CD4-positive, alpha-beta T cell treated with Interleukin-2 at 100 ng/mL for 4 hours (primary cell): ENCODE results near the gene COIL.

Experiments
- DNase-seq: peaks from one replicate; pipeline ENCODE4 v3.0.0-alpha.2; 2020; ENCODE audit warnings: low spot score

The COIL gene

GRCh38 chr17:56933868-56934267 lies 27.0 kb downstream of the COIL start:
- DNase-seq, result no peak

DNA sequence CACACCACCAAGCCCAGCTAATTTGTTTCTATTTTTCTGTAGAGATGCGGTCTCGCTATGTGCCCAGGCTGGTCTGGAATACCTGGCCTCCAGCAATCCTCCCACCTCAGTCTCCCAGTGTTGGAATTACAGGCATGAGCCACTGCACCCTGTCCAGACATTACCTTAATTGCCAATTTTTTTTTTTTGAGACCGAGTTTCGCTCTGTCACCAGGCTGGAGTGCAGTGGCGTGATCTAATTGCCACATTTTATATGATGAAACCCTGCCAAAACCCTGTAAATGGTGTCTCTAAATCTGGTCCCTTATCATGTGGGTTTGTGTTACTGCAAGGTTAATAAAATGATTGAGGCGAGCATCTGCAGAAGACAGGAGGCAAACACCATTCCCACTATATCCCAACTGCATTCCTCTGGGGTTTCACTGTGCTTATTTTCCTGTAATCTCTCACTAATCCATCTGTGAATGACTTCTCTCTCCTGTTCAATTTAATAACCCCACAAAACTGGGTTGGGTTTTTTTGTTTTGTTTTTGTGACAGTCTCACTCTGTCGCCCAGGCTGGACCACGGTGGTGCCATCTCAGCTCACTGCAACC lies 27.6 kb downstream of the COIL start:
- no peak for DNase-seq

- no peak for DNase-seq
Measured at GRCh38 chr17:56930739-56931337, 30.0 kb downstream of the COIL start.

- no peak for DNase-seq
Measured at GRCh38 chr17:56929362-56929969, 31.4 kb downstream of the COIL start.

GRCh38 chr17:56928586-56928985 lies 32.3 kb downstream of the COIL start:
- no peak for DNase-seq

GRCh38 chr17:56926704-56927103 lies 34.1 kb downstream of the COIL start:
- no peak for DNase-seq

- DNase-seq, result no peak
Measured at GRCh38 chr17:56926270-56926669, 34.6 kb downstream of the COIL start.

DNA sequence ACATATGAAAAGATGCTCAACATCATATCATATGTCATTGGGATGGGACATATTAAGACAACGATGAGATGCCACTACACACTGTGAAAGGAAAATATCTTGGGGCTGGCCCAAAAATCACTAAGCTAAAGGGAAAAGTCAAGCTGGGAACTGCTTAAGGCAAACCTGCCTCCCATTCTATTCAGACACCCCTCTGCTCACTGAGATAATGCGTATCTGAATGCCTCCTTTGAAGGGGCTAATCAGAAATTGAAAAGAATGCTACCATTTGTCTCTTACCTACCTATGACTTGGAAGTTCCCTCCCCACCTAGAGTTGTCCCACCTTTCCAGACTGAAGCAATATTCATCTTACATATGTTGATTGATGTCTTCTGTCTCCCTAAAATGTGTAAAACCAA lies 35.8 kb downstream of the COIL start:
- DNase-seq, result no peak

DNA sequence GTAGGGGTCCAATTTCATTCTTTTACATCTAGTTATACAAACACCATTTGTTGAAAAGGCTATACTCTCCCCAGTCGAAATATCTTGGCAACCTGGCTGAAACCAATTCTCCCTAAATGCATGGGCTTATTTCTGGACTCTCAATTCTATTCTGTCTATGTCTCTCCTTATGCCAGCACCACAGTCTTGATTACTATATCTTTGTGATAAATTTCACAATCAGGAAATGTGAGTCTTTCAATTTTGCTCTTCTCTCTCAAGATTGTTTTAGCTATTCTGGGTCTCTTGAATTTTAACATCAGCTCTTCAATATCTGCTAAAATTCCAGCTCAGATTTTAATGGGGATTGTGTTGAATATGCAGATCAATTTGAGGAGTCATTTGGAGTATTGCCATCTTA lies 41.1 kb downstream of the COIL start:
- no peak for DNase-seq

DNA sequence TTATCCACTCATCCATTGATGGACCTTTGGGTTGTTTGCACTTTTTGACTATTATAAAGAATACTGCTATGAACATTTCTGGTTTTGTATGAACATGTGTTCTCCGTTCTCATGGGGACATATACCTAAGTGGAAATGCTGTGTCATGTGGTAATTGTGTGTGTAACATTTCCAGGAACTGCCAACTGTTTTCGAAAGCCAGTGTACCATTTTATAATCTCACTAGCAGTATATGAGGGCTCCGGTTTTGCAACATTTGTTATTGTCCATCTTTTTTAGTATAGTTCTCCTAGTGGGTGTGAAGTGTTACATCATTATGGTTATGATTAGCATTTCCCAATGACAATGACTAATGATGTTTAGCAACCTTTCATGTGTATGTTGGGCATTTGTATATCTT lies 41.9 kb downstream of the COIL start:
- DNase-seq, result peak; percentile 20

GRCh38 chr17:56917559-56918296 lies 43.1 kb downstream of the COIL start:
- DNase-seq, result no peak

DNA sequence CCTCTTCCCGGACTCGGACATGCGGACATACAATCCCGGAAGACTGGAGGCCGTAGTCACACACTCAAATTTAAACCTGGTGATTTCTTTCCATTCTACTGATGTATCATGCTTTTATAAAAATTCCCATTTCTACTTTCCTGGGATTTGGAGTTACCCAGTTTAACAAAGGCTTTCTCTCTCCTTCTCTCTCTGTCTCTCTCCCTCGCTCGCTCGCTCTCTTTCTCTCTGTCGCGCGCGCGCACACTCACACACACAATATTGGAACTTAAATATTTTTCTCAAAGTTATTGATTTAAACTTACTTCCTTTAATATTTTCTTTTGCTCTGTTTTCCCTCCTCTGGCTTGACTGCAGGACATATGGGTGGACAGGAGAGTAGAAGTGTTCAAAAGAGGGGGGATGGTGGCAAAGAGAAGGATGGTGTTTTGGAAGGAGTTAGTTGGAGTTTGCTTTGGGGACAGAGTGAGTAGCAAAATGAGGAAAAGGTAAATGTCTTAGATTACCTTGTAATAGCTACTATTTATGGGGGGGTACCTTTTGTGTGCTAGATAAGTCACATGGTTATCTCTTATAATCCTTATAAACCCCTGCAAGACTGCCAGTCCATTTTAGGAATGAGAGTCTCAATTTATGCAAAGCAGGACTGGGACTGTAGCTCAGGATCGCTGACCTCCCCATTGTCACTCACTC lies 46.1 kb downstream of the COIL start:
- DNase-seq, result no peak

GRCh38 chr17:56913867-56914580 lies 46.8 kb downstream of the COIL start, which contains the start of gene TRIM25:
TSS of gene TRIM25 (minus strand) at chr17:56914049. CDS start at chr17:56913988, 61 bp downstream.
- peak; percentile 82 for DNase-seq

GRCh38 chr17:56913353-56913866 lies 47.4 kb downstream of the COIL start:
- DNase-seq, result no peak

DNA sequence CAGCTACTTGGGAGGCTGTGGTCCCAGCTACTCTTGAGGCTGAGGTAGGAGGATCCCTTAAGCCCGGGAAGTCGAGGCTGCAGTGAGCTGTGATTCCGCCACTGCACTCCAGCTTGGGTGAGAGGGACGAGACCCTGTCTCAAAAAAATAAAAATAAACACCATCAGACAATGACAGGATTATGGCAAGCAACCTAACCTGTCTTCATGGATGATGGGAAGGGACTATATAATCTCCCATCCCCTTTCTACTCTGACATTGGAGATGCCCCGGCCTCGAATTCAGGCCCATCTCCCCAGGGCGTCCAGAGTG lies 47.9 kb downstream of the COIL start:
- no peak for DNase-seq

- no peak for DNase-seq
Measured at GRCh38 chr17:56912105-56912999, 48.5 kb downstream of the COIL start.

DNA sequence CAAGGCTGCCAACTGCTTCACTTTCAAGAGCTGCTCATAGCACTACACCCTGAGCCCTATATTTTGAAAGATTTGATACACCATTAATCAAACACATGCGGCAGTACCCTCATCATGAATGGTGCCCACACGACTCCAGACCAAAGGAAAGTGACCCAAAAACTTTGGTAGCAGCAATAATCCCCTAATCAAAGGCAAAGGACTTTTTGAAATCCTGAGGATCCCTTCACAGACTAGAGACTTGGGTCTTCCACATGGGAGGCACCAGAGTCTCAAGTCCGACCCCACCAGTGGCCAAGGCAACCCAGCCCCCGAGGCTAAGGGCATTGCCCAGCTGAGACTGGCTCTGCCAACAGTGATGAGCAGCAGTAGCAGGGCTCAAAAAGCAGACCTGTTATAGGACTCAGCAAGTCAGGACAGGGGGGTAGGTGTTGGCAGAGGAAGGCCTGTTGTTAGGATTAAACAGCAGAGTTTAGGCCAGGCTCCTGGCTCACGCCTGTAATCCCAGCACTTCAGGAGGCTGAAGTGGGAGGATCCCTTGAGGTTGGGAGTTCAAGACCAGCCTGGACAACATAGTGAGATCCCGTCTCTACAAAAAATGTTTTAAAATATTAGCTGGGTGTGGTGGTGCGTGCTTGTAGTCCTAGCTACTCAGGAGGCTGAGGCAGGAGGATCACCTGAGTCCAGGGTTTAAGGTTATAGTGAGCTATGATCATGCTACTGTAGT lies 50.2 kb downstream of the COIL start:
- no peak for DNase-seq

DNA sequence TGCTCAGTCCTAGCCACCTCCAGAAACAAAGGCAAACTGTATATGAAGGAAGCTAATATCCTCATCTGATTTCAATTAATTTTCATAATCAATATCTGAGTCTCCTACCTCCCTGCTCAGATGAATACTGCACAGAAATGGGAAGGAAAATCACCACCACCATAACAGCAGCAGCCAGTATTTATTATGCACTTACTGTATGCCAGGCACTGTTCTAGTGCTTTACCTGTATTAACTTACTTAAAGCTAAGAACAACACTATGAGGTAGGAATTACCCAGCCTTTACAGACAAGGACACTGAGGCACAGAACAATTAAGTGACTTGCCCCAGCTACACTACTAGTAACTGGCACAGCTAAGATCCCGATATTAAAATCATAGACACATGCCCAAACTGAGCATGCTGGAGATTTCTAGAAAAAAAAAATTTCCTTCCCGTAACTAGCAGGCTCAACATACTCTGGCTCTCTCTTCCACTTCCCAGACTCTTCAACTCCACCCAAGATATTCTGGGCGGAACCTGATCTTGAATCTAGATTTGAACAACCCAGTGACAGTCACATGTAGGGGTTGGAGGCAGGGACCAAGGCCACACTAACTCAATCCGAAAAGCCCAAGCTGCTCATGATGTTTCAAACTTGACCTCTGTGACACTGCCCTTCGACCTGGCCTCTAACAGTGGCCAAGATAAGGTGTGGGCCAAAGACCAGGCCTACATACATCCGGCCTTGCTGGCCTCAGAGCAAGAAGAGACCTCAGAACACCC lies 50.9 kb downstream of the COIL start:
- no peak for DNase-seq

DNA sequence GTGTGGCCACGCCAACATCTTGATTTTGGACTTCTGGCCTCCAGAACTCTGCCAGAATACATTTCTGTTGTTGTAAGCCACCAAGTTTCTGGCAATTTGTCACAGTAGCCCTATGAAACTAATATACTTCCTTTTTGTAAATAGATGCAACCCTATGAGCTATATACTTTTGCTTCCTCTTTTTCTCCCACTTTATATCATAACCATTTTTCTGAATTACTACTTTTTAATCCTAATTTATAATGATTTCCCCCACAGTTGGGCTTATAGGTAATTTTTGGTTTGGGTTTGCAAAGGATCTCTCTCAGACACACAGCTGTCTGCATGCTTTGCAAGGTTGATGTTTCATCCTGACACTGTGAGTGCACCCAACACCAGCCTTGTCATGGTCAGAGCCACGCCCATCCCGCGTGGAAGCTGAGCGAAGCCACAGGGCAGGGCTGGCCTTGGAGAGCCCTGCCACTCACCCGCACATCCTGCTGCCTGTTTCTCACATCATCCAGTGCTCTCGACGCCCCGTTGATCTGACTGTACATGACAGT lies 52.8 kb downstream of the COIL start:
- DNase-seq, result peak; percentile 52
